ENCODE data around the gene NEB. TPM values are rescaled to one million over a fixed set of nuclear protein-coding genes. Genes with fewer than 3 reads are reported as not detected.

Gene NEB
- total RNA-seq, 4 donors from 2014 or later = 1.6 to 16.4 (median 4.4) TPM

GRCh38 chr2:151570191-151570590 lies 164.1 kb downstream of the NEB start:
- Histone ChIP-seq H3K4me3 (replicated peaks in 1 of 3) (no peak overlapping the region), H3K4me1 (peaks cover under 1% of the 10 kb centered on the region in 2 donors), H3K36me3 (no peaks in the 10 kb centered on the region), H3K27ac (no peak overlapping the region), H3K27me3 (no peaks in the 10 kb centered on the region), H3K9me3 (no peaks in the 10 kb centered on the region)
- DNase-seq = no peak
- TF ChIP-seq CTCF (IDR thresholded peaks at IDR 0.05) = no peak
- no peak for TF ChIP-seq POLR2A (IDR thresholded peaks at IDR 0.05)
- intact Hi-C loops (cut with DNase I) = no loop called here
- WGBS, 2 donors = 93 to 94% methylated on average over 8 of the region's 8 CpGs

DNA sequence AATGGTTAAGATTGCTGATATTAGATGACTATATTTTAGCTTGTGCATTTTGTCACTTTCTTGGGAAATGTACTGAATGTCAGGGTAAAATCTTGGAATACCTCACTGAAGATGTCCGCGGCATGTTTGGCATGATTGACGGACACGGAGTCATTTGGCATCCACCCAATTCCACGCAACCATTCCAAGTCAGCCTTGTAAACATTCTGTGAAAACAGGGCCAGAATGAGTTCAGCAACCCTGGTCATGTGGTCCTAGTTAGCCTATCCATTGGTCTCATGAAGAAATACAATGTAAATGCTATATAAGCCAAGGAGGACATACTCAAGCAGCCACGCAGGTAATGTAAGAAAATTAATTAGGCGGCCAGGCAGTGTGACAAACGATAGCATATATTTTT lies 165.1 kb downstream of the NEB start:
- Histone ChIP-seq H3K9me3 (no peaks in the 10 kb centered on the region), H3K36me3 (no peaks in the 10 kb centered on the region), H3K4me3 (replicated peaks in 1 of 3) (no peak overlapping the region), H3K27ac (no peak overlapping the region), H3K4me1 (no peaks in the 10 kb centered on the region), H3K27me3 (no peaks in the 10 kb centered on the region)
- TF ChIP-seq CTCF (IDR thresholded peaks at IDR 0.05) (no peak), POLR2A (IDR thresholded peaks at IDR 0.05) (no peak)
- 59 to 75% methylated on average over 8 of the region's 8 CpGs for WGBS, 2 donors
- intact Hi-C loops (cut with DNase I) = no loop called here
- no peak for DNase-seq

DNA sequence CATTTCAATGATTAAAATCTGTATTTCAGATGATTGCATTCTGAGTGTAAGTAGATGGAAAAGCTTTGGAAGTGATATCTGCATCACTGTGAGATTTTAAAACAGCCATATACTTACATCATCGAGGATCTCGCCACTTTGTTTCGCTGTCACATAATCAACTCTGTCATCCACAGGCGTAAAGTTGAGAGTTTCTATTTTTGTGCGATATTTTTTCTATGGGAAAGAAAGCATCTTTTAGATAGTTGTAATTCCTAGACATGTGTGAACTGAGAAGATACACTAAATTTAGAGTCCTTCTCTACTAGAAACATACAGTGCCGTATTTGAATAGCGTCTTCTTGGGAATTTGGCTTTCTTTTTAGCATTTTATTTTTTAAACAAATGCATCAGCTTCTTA lies 165.8 kb downstream of the NEB start:
- no peak overlapping the region for H3K4me3 ChIP-seq (replicated peaks in 1 of 3)
- H3K36me3 ChIP-seq = no peaks in the 10 kb centered on the region
- no peak overlapping the region for H3K27ac ChIP-seq
- intact Hi-C loops (cut with DNase I) = no loop called here
- no peaks in the 10 kb centered on the region for H3K27me3 ChIP-seq
- no peaks in the 10 kb centered on the region for H3K4me1 ChIP-seq
- TF ChIP-seq POLR2A (IDR thresholded peaks at IDR 0.05) = no peak
- no peak for TF ChIP-seq CTCF (IDR thresholded peaks at IDR 0.05)
- no peaks in the 10 kb centered on the region for H3K9me3 ChIP-seq
- 90 to 92% methylated on average over 7 of the region's 7 CpGs for WGBS, 2 donors
- DNase-seq = no peak

GRCh38 chr2:151567006-151567405 lies 167.3 kb downstream of the NEB start:
- Histone ChIP-seq H3K36me3 (no peaks in the 10 kb centered on the region), H3K27ac (no peak overlapping the region), H3K4me1 (no peaks in the 10 kb centered on the region), H3K9me3 (no peaks in the 10 kb centered on the region), H3K27me3 (no peaks in the 10 kb centered on the region), H3K4me3 (replicated peaks in 1 of 3) (no peak overlapping the region)
- DNase-seq = no peak
- intact Hi-C loops (cut with DNase I) = no loop called here
- TF ChIP-seq CTCF (IDR thresholded peaks at IDR 0.05) = no peak
- TF ChIP-seq POLR2A (IDR thresholded peaks at IDR 0.05) = no peak
- WGBS, 2 donors = 93 to 95% methylated on average over 5 of the region's 5 CpGs

DNA sequence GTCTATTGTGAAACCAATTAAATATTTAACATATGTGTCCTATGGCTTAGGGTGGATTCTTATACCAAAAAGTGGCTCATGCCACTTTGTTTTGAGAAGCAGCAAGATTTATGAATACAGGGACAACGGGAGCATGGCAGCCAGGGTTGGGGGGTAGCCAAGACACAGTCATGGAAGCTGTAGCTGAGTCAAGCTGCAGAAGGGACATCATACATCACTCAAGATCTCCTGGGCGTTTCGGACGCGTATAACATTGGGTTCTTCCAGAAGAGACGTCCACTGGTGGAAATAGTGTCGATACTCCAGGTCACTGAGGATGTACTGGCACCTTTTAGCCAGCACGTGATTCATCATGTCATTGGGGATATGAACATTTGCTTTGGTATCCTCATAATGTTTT lies 171.9 kb downstream of the NEB start:
- 89 to 98% methylated on average over 8 of the region's 8 CpGs for WGBS, 2 donors
- Histone ChIP-seq H3K9me3 (no peaks in the 10 kb centered on the region), H3K36me3 (no peaks in the 10 kb centered on the region), H3K27ac (no peak overlapping the region), H3K27me3 (no peaks in the 10 kb centered on the region), H3K4me3 (replicated peaks in 1 of 3) (no peak overlapping the region), H3K4me1 (peaks cover 3 to 13% of the 10 kb centered on the region in 2 donors)
- no peak for DNase-seq
- TF ChIP-seq POLR2A (IDR thresholded peaks at IDR 0.05) = no peak
- no peak for TF ChIP-seq CTCF (IDR thresholded peaks at IDR 0.05)
- intact Hi-C loops (cut with DNase I) = no loop called here
